C4-2B (cell line): ENCODE data around the gene VRK1.

Source experiments
- H3K27ac ChIP-seq: fragments of 450-650 bp; 2 replicates; pipeline ENCODE4 v1.5.1; 2017
- ZFX ChIP-seq: fragments of 450-650 bp; IDR thresholded peaks from 2 replicates; pipeline ENCODE4 v1.6.1; 2017
- TF ChIP-seq, protein P1 (sequence below): fragments of 450-650 bp; conservative IDR thresholded peaks from 2 replicates; pipeline ENCODE4 v1.5.1; 2017; ENCODE audit warnings: mild to moderate bottlenecking

VRK1 gene

DNA sequence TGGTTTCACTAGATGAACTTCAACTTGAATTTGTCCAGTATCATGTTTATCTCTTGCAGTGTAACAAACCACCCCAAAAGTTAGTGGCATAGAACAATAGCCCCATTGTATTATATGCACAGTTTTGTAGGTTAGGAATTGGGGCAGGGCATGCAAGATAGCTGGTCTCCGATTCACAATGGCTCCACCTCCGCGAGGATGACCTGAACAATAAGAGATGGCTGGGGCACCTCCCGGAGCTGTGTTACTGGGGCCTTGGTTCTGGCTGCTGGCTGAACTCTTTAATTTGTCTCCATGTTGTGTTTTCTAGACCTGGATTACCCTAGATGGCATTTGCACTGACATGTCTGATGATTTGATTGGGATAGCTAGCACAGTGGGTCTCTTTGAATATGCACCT, 20.4 kb upstream of the VRK1 start:
- H3K27ac ChIP-seq, result no peak overlapping the region
- TF ChIP-seq, protein P1, sequence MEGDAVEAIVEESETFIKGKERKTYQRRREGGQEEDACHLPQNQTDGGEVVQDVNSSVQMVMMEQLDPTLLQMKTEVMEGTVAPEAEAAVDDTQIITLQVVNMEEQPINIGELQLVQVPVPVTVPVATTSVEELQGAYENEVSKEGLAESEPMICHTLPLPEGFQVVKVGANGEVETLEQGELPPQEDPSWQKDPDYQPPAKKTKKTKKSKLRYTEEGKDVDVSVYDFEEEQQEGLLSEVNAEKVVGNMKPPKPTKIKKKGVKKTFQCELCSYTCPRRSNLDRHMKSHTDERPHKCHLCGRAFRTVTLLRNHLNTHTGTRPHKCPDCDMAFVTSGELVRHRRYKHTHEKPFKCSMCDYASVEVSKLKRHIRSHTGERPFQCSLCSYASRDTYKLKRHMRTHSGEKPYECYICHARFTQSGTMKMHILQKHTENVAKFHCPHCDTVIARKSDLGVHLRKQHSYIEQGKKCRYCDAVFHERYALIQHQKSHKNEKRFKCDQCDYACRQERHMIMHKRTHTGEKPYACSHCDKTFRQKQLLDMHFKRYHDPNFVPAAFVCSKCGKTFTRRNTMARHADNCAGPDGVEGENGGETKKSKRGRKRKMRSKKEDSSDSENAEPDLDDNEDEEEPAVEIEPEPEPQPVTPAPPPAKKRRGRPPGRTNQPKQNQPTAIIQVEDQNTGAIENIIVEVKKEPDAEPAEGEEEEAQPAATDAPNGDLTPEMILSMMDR, result no peak
- TF ChIP-seq ZFX, result no peak

DNA sequence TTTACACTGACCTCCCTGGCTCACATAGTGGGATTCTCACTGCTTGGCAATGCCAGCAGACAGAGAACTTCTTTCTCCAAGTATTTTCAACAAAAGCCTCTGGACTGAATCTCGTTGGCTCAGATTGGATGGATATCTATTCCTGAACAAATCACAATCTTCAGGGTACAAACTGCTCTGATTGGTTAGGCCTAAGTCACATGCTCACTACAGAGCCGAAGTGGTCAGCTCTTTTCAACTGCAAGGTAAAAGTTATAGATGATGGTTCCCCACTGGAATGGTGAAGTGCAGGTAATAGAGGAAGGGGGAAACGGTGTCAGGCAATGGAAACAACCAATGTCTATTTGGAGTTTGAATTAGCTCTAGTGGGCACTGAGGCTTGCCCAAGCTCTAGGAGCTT, 16.7 kb upstream of the VRK1 start:
- H3K27ac ChIP-seq, result no peak overlapping the region
- no peak for TF ChIP-seq ZFX
- TF ChIP-seq, protein P1, result no peak

DNA sequence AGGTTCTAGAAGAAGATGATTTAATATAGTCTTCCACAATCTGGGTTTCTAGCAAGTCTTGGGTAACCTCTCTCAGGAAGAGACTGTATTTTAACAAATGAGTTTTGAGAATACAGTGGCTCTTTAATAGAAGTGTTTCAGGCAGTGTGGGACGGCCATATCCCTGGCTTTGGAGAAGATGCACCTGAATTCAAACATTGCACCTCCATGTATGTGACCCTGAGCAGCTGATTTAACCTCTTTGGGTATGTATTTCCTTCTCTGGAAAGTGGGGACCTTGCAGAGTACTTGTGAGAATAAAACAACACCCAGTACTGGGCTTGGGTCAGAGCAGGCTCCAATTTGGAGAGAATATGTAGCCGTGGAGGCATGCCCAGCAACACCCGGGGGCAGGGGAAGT, 15.8 kb upstream of the VRK1 start:
- no peak for TF ChIP-seq ZFX
- TF ChIP-seq, protein P1, result no peak
- H3K27ac ChIP-seq, result no peak overlapping the region

DNA sequence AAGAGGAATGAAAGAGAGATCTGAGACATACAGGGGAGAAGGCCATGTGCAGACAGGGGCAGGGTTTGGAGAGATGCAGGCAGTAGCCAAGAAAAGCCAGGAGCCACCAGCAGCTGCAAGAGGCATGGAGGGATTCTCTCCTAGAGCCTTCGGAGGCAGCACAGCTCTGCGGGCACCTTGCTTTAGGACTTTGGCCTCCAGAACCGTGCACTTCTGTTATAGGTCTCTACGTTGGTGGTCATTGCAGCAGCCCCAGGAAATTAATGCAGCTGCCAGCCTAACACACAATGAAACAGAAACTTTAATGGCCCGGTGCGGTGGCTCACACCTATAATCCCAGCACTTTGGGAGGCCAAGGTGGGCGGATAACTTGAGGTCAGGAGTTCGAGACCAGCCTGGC, 14.7 kb upstream of the VRK1 start:
- TF ChIP-seq, protein P1, result no peak
- TF ChIP-seq ZFX, result no peak
- no peak overlapping the region for H3K27ac ChIP-seq

DNA sequence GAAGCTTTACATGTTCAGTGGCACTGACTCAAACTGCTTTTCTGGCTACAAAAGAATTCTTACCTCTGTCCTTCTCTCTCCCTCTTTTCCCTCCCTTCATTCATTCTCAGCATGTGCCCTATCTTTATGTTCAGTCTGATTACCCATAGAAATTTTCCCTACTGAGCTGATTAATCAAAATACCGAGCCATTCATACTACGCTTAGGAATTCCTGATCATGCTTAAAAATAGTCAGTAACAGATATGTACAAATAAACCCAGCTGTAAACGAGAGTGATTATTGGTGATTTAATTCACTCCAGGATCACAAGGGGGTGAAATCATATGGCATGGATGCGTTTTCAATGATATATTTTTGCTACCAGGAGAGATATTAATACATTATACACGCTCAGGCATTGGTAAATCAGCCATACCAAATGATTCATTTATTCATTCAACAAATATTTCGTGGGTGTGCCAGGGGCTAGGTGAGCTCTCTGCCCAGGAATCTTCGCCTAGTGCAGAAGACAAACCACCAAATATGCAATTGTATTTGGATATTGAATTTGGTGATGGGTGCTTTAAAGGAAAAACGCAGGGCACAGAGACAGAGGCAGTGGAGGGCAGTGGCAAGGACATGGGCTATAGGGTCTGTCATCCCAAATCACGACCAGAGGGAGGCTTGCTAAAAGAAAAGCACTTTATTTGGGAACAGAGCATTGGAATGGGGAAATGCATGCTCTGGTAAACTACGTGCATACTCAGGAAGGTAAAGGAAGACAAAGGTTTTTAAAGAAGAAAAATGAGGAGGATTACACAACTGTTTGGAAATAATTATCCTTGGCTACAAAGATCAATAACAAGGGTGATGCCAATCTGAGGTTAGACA, 13.9 kb upstream of the VRK1 start:
- TF ChIP-seq, protein P1, result no peak
- TF ChIP-seq ZFX, result no peak
- no peak overlapping the region for H3K27ac ChIP-seq

DNA sequence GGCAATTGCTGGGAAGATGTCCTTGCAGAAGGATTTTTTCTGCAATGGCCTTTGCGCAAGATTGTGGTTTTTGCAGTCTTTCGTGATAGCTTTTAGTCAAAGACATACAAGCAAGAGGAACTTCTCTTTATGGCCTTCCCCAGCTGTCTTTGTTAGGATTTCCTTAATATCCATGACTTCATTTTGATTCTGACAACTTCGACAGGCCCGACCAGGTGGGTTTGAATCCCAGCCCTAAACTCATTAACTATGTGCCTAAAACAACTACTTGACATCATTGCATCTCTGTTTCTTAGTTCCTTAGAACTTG, 13.3 kb upstream of the VRK1 start:
- H3K27ac ChIP-seq, result no peak overlapping the region
- no peak for TF ChIP-seq ZFX
- TF ChIP-seq, protein P1, result no peak

DNA sequence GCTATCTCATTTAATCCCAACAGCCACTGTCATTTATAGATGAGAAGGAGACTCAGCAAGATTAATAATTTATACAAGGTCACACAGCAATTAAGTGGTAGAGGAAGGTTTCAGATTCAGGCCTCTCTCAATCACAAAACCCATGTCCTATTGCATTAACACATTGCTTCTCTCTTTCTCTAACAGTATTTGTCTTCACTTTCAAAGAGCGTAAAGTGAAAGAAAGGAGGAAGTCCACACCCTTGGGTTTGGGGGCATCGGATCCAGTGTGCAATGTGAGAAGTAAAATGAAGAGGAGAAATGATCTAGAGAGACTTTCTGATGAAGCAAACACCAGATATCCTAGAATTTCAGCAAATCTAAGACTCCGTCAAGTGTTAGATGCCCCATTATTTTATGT, 7.0 kb upstream of the VRK1 start:
- TF ChIP-seq ZFX, result no peak
- TF ChIP-seq, protein P1, result no peak
- H3K27ac ChIP-seq, result no peak overlapping the region
